ENCODE data around the gene BOD1L1.

The BOD1L1 gene

GRCh38 chr4:13523591-13524503, 103.7 kb downstream of the BOD1L1 start:
- DNase-seq: no peak

- no peak for DNase-seq
Measured at GRCh38 chr4:13523105-13523477, 104.4 kb downstream of the BOD1L1 start.

- peak; percentile 46 for DNase-seq
Measured at GRCh38 chr4:13522282-13523104, 105.0 kb downstream of the BOD1L1 start.

- DNase-seq: no peak
Measured at GRCh38 chr4:13521047-13521446, 106.5 kb downstream of the BOD1L1 start.
